Mesendoderm (in vitro differentiated cells): ENCODE results near the gene ADAMTS7.
"Not testable (repeated sequence)": the region's sequence is repeated elsewhere in the genome, so short reads cannot be mapped to it uniquely, and the experiment has no call there.

Experiments
- DNase-seq: peaks from one replicate; pipeline ENCODE4 v3.0.0; 2013
- H2AK5ac ChIP-seq: 2 replicates; pipeline ENCODE4 v1.6.1; 2013; ENCODE audit warnings: low read length, inconsistent platforms
- H2BK120ac ChIP-seq: 2 replicates; pipeline ENCODE4 v1.6.1; 2013; ENCODE audit warnings: low read depth, mild to moderate bottlenecking, low read length, moderate library complexity, mixed read lengths
- H2BK15ac ChIP-seq: replicated peaks from 2 replicates; pipeline ENCODE4 v1.6.1; 2013; ENCODE audit warnings: low read depth, mild to moderate bottlenecking, moderate library complexity
- H2BK5ac ChIP-seq: 2 replicates; pipeline ENCODE4 v1.6.1; 2013; ENCODE audit warnings: low read length, inconsistent platforms
- H3K18ac ChIP-seq: 2 replicates; pipeline ENCODE4 v1.6.1; 2013; ENCODE audit warnings: mild to moderate bottlenecking, low read length, mixed read lengths
- H3K23ac ChIP-seq: one replicate; pipeline ENCODE4 v1.6.1; 2013; ENCODE audit warnings: low read length
- H3K27ac ChIP-seq: 2 replicates; pipeline ENCODE4 v1.5.1; 2013; ENCODE audit warnings: low read depth, mild to moderate bottlenecking, inconsistent platforms, low read length, moderate library complexity
- H3K27me3 ChIP-seq: 2 replicates; pipeline ENCODE4 v1.6.1; 2013; ENCODE audit warnings: low read length, control low read depth, mild to moderate bottlenecking, inconsistent platforms; ENCODE audit not compliant: insufficient read depth, poor library complexity
- H3K36me3 ChIP-seq: 2 replicates; pipeline ENCODE4 v1.6.1; 2013; ENCODE audit warnings: low read length, inconsistent platforms; ENCODE audit not compliant: control insufficient read depth, insufficient read depth
- H3K4ac ChIP-seq: one replicate; pipeline ENCODE4 v1.6.1; 2013; ENCODE audit warnings: low read depth, mild to moderate bottlenecking, low read length, moderate library complexity
- H3K4me1 ChIP-seq: 2 replicates; pipeline ENCODE4 v1.6.1; 2013; ENCODE audit warnings: low read depth, low read length, inconsistent platforms; ENCODE audit not compliant: control insufficient read depth
- H3K4me2 ChIP-seq: 2 replicates; pipeline ENCODE4 v1.6.1; 2013; ENCODE audit warnings: low read length
- H3K4me3 ChIP-seq: 2 replicates; pipeline ENCODE4 v1.5.1; 2013; ENCODE audit warnings: mild to moderate bottlenecking, low read length
- H3K56ac ChIP-seq: one replicate; pipeline ENCODE4 v1.6.1; 2013; ENCODE audit warnings: low read length
- H3K79me1 ChIP-seq: 2 replicates; pipeline ENCODE4 v1.6.1; 2013; ENCODE audit warnings: low read length, inconsistent platforms
- H3K79me2 ChIP-seq: 2 replicates; pipeline ENCODE4 v1.6.1; 2013; ENCODE audit warnings: mild to moderate bottlenecking, low read length; ENCODE audit not compliant: control insufficient read depth, insufficient read depth
- H3K9ac ChIP-seq: 2 replicates; pipeline ENCODE4 v1.6.1; 2013; ENCODE audit warnings: low read length, inconsistent platforms
- H4K5ac ChIP-seq: one replicate; pipeline ENCODE4 v1.6.1; 2013; ENCODE audit warnings: low read length
- H4K8ac ChIP-seq: one replicate; pipeline ENCODE4 v1.6.1; 2013; ENCODE audit warnings: low read depth, mild to moderate bottlenecking, control low read depth, low read length, moderate library complexity
- WGBS: extraction: QIAGEN DNeasy Blood & Tissue Kit; methylation state at CpG from one replicate; pipeline ENCODE4 v1.1.7; 2013; ENCODE audit warnings: low lambda C conversion rate, missing lambda C conversion rate; ENCODE audit not compliant: insufficient coverage; ENCODE audit errors: extremely low coverage; 5-methylcytosine and 5-hydroxymethylcytosine counted together

The ADAMTS7 gene

DNA sequence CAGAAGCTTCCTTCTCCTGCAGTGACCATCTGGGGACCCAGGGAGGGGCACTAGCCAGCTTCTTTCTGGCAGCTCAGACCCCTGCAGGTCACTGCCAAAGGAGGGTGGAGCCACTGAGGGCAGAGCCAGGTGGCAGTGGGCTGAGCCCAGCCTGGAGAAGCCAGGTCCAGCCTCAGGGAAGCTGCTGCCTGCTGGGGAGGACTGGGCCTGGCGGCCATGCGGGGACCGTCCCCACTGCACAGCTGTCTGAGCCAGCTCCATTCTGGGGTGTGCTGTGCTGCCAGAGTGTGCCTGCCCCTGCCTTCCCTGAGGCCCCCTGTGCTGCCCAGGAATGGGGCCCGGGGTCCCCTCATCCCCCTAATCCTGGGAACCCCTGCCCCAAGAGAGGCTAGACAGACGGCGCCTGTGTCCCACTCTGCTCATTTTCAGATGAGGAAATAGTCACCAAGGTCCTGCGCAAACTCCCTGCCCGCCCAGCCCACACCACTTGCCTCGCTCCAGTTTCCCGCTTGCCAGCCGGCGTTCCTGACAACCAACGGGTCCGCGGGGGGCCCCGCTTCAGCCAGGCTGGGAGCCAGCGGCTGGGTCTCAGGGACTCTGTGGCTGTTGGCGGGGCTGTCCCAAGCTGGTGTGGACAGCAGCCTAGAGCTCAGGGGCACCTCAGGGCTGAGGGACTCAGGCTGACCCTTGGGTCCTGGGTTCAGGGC lies 46.0 kb downstream of the ADAMTS7 start:
- not testable (repeated sequence) for H2BK120ac ChIP-seq, H3K36me3 ChIP-seq, H3K79me2 ChIP-seq, H4K5ac ChIP-seq, H4K8ac ChIP-seq, DNase-seq, H3K4me2 ChIP-seq, H2BK5ac ChIP-seq, H3K9ac ChIP-seq, H2AK5ac ChIP-seq, H3K4me3 ChIP-seq, H3K79me1 ChIP-seq, H2BK15ac ChIP-seq, H3K18ac ChIP-seq, H3K56ac ChIP-seq, H3K23ac ChIP-seq, H3K4ac ChIP-seq, H3K27me3 ChIP-seq, H3K27ac ChIP-seq, H3K4me1 ChIP-seq
- no CpG with 5 or more reads among the region's 18 CpGs for WGBS

DNA sequence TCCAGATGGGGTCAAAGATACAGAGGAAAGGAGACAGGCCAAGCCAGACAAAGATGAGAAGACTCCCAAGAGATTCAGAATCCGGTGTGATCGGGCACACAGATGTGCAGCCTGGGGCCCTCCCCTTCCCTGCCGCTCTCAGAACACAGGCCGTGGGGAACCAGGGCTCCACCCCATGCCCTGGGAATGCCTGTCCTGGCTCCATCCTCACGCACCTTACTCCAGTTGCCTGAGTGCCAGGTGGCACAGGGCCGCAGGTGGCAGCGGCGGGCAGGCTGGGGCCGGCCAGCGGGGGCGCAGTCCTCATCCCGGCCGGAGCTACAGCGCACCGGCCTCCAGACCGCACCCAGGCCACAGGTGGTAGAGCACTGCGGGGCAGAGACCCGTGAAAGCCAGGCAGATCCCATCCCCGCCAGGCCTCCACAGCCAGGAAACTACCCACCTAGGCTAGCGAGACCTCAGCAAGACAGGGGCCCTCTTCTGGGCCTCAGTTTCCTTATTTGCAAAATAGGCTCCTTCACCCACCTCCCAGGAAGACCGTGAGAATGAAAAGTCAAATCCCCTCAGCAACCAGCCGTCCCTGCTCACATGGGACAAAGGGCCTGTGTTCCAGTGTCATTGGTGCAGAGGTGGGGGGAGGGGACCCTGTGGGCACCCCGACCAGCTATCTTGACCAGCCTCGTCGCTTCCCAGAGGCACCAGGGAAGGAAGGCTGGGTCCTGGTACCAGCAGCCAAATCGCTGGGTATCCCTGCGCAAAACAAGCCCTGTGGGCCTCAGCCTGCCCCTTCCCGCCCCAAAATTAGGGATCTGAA lies 46.7 kb downstream of the ADAMTS7 start:
- not testable (repeated sequence) for H3K4me1 ChIP-seq, H2BK120ac ChIP-seq
- no CpG with 5 or more reads among the region's 28 CpGs for WGBS

DNA sequence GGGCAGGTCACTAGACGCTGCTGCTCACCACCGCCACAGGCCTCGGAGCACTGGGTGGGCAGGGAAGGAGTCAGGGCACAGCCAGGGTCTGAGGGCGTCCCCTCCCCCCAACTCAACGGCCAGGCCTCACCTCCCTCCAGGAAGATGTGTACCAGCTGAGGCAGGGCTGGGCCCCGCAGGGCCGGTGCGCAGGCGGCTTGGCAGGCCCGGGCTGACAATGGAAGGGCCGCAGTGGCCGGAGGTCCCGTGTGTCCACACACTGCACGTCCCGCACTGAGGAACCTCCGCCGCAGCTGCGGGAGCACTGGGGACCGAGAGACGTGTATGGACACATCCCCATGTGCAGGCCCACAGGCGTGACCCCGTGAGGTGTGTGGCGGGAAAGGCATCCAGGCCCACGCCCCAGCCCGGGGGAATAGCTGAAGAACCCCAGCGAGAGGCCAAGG lies 47.4 kb downstream of the ADAMTS7 start:
- Histone ChIP-seq H3K18ac (no peak overlapping the region), H3K56ac (no peak overlapping the region), H3K9ac (no peak overlapping the region), H2BK5ac (no peak overlapping the region), H3K4me2 (no peak overlapping the region), H3K27ac (no peak overlapping the region), H3K4me1 (peaks cover 3% of the 10 kb centered on the region), H3K4ac (no peak overlapping the region), H3K23ac (no peak overlapping the region), H2BK15ac (no peak overlapping the region), H3K79me2 (no peaks in the 10 kb centered on the region), H2BK120ac (no peak overlapping the region), H4K5ac (no peak overlapping the region), H3K27me3 (no peaks in the 10 kb centered on the region), H3K79me1 (no peaks in the 10 kb centered on the region), H3K4me3 (no peak overlapping the region), H2AK5ac (no peak overlapping the region), H4K8ac (no peak overlapping the region), H3K36me3 (no peaks in the 10 kb centered on the region)
- no peak for DNase-seq
- WGBS = no CpG with 5 or more reads among the region's 26 CpGs

More for the DNA sequence above, 46.7 kb downstream of the ADAMTS7 start:
- not testable (repeated sequence) for H3K18ac ChIP-seq, H3K4ac ChIP-seq, H3K4me2 ChIP-seq, H4K5ac ChIP-seq, H3K4me3 ChIP-seq, H2BK5ac ChIP-seq, H3K27me3 ChIP-seq, H3K79me1 ChIP-seq, H2AK5ac ChIP-seq, H2BK15ac ChIP-seq, H3K27ac ChIP-seq, DNase-seq, H3K79me2 ChIP-seq, H3K36me3 ChIP-seq, H3K23ac ChIP-seq, H3K56ac ChIP-seq, H4K8ac ChIP-seq, H3K9ac ChIP-seq

DNA sequence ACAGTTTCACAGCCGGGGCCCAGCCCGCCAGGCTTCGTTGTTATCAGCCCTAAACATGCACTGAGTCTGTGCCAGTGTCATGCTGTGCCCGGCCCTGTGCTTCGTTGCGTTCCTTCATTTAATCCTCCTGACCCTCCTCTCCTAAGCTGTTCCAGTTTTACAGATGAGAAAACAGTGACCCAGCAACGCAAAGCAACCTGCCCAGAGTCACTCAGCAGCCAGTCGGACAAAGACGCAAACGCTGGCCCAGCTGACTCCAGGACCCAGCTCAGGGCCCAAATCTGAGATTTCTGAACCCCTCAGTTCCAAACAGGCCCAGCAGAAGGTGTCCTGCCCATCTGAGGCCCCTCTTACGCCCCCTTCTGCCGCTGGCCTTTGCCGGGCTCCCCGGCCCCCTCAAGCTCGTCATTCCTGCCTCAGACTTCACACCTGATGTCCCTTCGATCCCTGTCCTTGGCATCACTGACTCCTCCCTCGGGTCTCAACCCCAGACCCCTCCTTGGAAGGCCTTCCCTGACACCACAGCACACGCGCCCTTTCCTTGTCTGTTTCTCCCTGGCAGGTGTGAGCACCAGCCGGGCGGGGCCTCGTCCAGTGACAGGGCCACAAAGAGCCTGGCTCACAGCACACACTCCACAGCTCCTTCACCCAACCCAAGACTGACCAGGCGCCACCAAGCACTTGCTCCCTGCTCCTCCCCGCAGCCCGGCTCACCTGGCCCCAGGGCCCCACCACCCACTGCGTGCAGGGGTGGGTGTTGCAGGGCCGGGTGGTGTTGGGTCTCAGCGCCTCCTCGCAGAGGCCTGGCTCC lies 48.1 kb downstream of the ADAMTS7 start:
- Histone ChIP-seq H2BK15ac (no peak overlapping the region), H3K79me1 (no peaks in the 10 kb centered on the region), H3K4me3 (no peak overlapping the region), H4K8ac (no peak overlapping the region), H2BK5ac (no peak overlapping the region), H3K27me3 (no peaks in the 10 kb centered on the region), H3K4me2 (no peak overlapping the region), H3K9ac (no peak overlapping the region), H3K56ac (no peak overlapping the region), H4K5ac (no peak overlapping the region), H2BK120ac (no peak overlapping the region), H3K4ac (no peak overlapping the region), H2AK5ac (no peak overlapping the region), H3K23ac (no peak overlapping the region), H3K4me1 (peaks cover 1% of the 10 kb centered on the region), H3K79me2 (no peaks in the 10 kb centered on the region), H3K36me3 (no peaks in the 10 kb centered on the region), H3K27ac (no peak overlapping the region), H3K18ac (no peak overlapping the region)
- WGBS = no CpG with 5 or more reads among the region's 29 CpGs
- DNase-seq = no peak

DNA sequence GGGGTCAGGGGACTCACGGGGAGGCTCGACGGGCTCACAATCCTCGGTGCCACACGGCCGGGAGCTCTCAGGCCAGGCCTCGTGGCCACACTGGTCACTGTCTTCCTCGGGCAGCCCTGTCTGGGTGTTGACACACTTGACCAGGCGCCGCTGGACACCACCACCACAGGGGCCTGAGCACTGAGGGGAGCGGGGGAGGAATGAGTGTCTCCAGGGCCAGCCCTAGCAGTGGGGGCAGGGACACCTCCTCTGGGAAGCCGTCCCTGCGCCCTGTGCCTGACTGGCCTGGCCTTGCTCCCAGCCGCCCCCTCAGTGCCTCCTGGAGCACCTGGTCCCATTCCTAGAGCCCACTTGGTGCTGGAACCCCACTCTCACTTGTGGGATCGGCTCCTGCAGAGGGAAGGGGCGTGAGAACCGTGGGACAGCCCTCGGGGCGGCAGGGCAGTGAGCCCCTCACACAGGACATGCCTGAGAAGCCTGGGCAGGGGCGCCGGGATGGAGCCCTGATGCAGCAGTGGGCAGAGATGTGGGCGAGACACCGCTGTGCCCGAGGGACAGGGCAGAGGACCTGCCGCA lies 48.8 kb downstream of the ADAMTS7 start:
- not testable (repeated sequence) for H3K4ac ChIP-seq, H2BK15ac ChIP-seq, H4K8ac ChIP-seq, DNase-seq, H4K5ac ChIP-seq, H3K18ac ChIP-seq, H3K79me2 ChIP-seq, H2BK5ac ChIP-seq, H3K9ac ChIP-seq, H3K36me3 ChIP-seq, H3K27ac ChIP-seq, H3K4me1 ChIP-seq, H3K27me3 ChIP-seq, H2AK5ac ChIP-seq, H2BK120ac ChIP-seq, H3K79me1 ChIP-seq, H3K4me3 ChIP-seq, H3K23ac ChIP-seq, H3K56ac ChIP-seq, H3K4me2 ChIP-seq
- no CpG with 5 or more reads among the region's 25 CpGs for WGBS
